OCI-LY7 (cell line): ENCODE data around the gene ACTR3. TPM values are rescaled to one million over a fixed set of nuclear protein-coding genes. Genes with fewer than 3 reads are reported as not detected.

Source experiments
- BruUV-seq: library from RNA; stranded (reverse); fragments of 400-500 nt; replicated peaks from 2 replicates; lab custom pipeline; 2021; lab: Mats Ljungman, UMichigan
- CTCF ChIA-PET: fragments of 300-600 bp; sonication (Branson Sonifier 250); formaldehyde crosslinking; loops from one replicate; lab custom pipeline; 2022; ENCODE audit warnings: antibody characterized with exemption; ENCODE audit not compliant: unreplicated experiment; lab: Charles Lee
- POLR2A ChIA-PET: fragments of 300-600 bp; sonication (Branson Sonifier 250); formaldehyde crosslinking; loops from one replicate; lab custom pipeline; 2022; ENCODE audit warnings: antibody characterized with exemption; lab: Charles Lee
- DNase-seq: peaks from one replicate; pipeline ENCODE4 v3.0.0-alpha.2; 2015; ENCODE audit warnings: low spot score
- H2AFZ ChIP-seq: fragments of 200-600 bp; sonication (generic), shearing (Covaris generic); 2 replicates; pipeline ENCODE4 v1.6.1; 2014; ENCODE audit warnings: mild to moderate bottlenecking, antibody characterized with exemption, low read length, moderate library complexity
- H3K27ac ChIP-seq: fragments of 200-600 bp; sonication (generic); 2 replicates; pipeline ENCODE4 v1.5.1; 2014; ENCODE audit warnings: mixed run types, low read depth, mild to moderate bottlenecking, moderate library complexity, low read length, inconsistent platforms; ENCODE audit not compliant: poor library complexity, severe bottlenecking
- H3K36me3 ChIP-seq: fragments of 200-600 bp; sonication (generic); 2 replicates; pipeline ENCODE4 v1.6.1; 2014; ENCODE audit warnings: mild to moderate bottlenecking, antibody characterized with exemption, low read length, moderate library complexity, mixed read lengths; ENCODE audit not compliant: insufficient read depth
- H3K4me1 ChIP-seq: fragments of 200-600 bp; sonication (generic); 2 replicates; pipeline ENCODE4 v1.5.1; 2014; ENCODE audit warnings: mild to moderate bottlenecking, low read length; ENCODE audit not compliant: insufficient read depth, poor library complexity, severe bottlenecking
- H3K4me2 ChIP-seq: fragments of 200-600 bp; sonication (generic); 2 replicates; pipeline ENCODE4 v1.6.1; 2014; ENCODE audit warnings: mild to moderate bottlenecking, low read length
- H3K4me3 ChIP-seq: fragments of 200-600 bp; sonication (generic); 2 replicates; pipeline ENCODE4 v1.5.1; 2014; ENCODE audit warnings: mild to moderate bottlenecking, low read depth, low read length; ENCODE audit not compliant: poor library complexity, severe bottlenecking
- H3K79me2 ChIP-seq: fragments of 200-600 bp; sonication (generic); 2 replicates; pipeline ENCODE4 v1.6.1; 2016; ENCODE audit warnings: low read depth, mild to moderate bottlenecking, low read length, moderate library complexity, mixed read lengths; ENCODE audit not compliant: insufficient read depth
- H3K9me2 ChIP-seq: fragments of 200-600 bp; sonication (generic); 2 replicates; pipeline ENCODE4 v1.6.1; 2016; ENCODE audit warnings: mild to moderate bottlenecking, low read length, mixed read lengths; ENCODE audit not compliant: insufficient read depth
- H3K9me3 ChIP-seq: fragments of 200-600 bp; sonication (generic); 2 replicates; pipeline ENCODE4 v1.6.1; 2014; ENCODE audit warnings: mild to moderate bottlenecking, mixed run types, low read length, mixed read lengths
- H4K20me1 ChIP-seq: fragments of 200-600 bp; sonication (generic); 2 replicates; pipeline ENCODE4 v1.6.1; 2014; ENCODE audit warnings: mild to moderate bottlenecking, antibody characterized with exemption, low read length, moderate library complexity, mixed read lengths; ENCODE audit not compliant: insufficient read depth
- EZH2phosphoT487 ChIP-seq: fragments of 200-600 bp; sonication (generic); IDR thresholded peaks from 2 replicates; pipeline ENCODE4 v1.6.1; 2018; ENCODE audit warnings: low read depth, borderline replicate concordance, mild to moderate bottlenecking, mixed run types, antibody characterized with exemption, low read length, moderate library complexity, mixed read lengths
- intact Hi-C: fragments of 100-400 bp; cut with micrococcal nuclease; formaldehyde crosslinking; loops from one replicate; pipeline ENCODE4 v1.10.0; 2022; ENCODE audit not compliant: unreplicated experiment
- total RNA-seq, 2 experiments: library from RNA; depleted of rRNA in 1 of 2; stranded (reverse); fragments of >200 nt in 1 of 2; shearing (Covaris generic) in 1 of 2; gene quantifications; 2 replicates each; pipeline ENCODE4 v1.2.3, GENCODE V29; 2014 to 2022
- TF ChIP-seq, protein P1 (sequence below): fragments of 200-600 bp; sonication (generic); conservative IDR thresholded peaks from 2 replicates; pipeline ENCODE4 v1.5.1; 2014; ENCODE audit warnings: mild to moderate bottlenecking, antibody characterized with exemption, low read length, moderate library complexity, mixed read lengths

Gene ACTR3
- total RNA-seq, 2 experiments from 2014 or later: 192 to 320 TPM

DNA sequence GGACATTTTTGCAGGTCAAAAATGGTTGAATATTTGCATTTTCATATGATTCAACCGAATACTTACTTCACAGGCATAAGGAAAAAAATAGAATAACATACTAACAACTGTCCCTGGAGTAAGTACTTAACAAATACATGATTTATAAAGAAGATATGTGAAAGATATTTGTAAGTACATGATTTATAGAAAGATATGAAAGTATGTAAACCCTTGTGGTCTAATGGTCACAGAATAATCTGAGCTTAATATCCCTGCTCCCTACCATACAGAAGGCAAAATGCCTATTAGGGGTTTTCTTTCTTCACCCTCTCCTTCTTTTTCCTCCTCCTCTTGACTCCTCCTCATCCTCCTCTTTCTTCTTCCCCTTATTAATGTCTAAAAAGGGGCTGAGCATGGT is 20.6 kb upstream of the ACTR3 start:
- Histone ChIP-seq H3K79me2 (no peaks in the 10 kb centered on the region), H3K4me2 (peak overlapping the region; percentile 50; the same call in 1 of the 2 replicates), H3K4me1 (peaks cover 62% of the 10 kb centered on the region), H3K9me2 (no peaks in the 10 kb centered on the region), H2AFZ (peak overlapping the region; percentile 66; the same call in 1 of the 2 replicates), H3K27ac (peak overlapping the region; percentile 5), H3K9me3 (no peaks in the 10 kb centered on the region), H3K4me3 (no peak overlapping the region), H3K36me3 (peaks cover 9% of the 10 kb centered on the region), H4K20me1 (no peaks in the 10 kb centered on the region)
- no TSS peak for BruUV-seq
- intact Hi-C loops: loop anchor here (10.0 kb wide), 1 partner anchor 694 kb away; the partner anchor contains the start of gene PSD4
- CTCF ChIA-PET: no interaction called here
- no peak for TF ChIP-seq EZH2phosphoT487
- TF ChIP-seq, protein P1, sequence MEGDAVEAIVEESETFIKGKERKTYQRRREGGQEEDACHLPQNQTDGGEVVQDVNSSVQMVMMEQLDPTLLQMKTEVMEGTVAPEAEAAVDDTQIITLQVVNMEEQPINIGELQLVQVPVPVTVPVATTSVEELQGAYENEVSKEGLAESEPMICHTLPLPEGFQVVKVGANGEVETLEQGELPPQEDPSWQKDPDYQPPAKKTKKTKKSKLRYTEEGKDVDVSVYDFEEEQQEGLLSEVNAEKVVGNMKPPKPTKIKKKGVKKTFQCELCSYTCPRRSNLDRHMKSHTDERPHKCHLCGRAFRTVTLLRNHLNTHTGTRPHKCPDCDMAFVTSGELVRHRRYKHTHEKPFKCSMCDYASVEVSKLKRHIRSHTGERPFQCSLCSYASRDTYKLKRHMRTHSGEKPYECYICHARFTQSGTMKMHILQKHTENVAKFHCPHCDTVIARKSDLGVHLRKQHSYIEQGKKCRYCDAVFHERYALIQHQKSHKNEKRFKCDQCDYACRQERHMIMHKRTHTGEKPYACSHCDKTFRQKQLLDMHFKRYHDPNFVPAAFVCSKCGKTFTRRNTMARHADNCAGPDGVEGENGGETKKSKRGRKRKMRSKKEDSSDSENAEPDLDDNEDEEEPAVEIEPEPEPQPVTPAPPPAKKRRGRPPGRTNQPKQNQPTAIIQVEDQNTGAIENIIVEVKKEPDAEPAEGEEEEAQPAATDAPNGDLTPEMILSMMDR: peak; percentile 21; the same call in 1 of the 2 replicates
- no peak for DNase-seq
- POLR2A ChIA-PET: no interaction called here

DNA sequence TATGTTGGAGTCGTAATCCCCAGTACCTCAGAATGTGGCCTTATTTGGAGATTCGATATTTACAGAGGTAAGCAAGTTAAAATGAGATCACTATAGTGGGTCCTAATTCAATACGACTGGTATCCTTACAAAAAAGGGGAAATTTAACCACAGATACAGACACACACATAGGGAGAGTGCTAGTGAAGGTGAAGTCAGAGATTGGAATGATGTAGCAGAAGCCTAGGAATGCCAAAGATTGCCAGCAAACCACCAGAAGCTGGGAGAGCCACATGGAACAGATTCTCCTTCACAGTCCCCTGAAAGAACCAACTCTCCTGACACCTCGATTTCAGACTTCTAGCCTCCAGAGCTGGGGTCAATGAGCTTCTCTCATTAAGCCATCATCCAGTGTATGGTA is 17.7 kb upstream of the ACTR3 start:
- Histone ChIP-seq H4K20me1 (no peaks in the 10 kb centered on the region), H3K36me3 (peaks cover 9% of the 10 kb centered on the region), H3K4me1 (peaks cover 46% of the 10 kb centered on the region), H3K79me2 (no peaks in the 10 kb centered on the region), H3K4me3 (no peak overlapping the region), H3K9me2 (no peaks in the 10 kb centered on the region), H3K4me2 (no peak overlapping the region), H3K9me3 (no peaks in the 10 kb centered on the region), H3K27ac (no peak overlapping the region), H2AFZ (no peak overlapping the region)
- BruUV-seq: no TSS peak
- CTCF ChIA-PET: interaction anchor here (0.9 kb wide), 1 partner anchor 77 kb away, joined by 3 read pairs; no protein-coding TSS in a partner anchor
- POLR2A ChIA-PET: interaction anchor here (0.6 to 2.4 kb wide), 6 partner anchors 14 to 116 kb away, joined by 3 to 8 read pairs (median 4); partner anchors contain the start of gene SLC35F5
- no peak for DNase-seq
- intact Hi-C loops: no loop called here
- no peak for TF ChIP-seq EZH2phosphoT487
- TF ChIP-seq, protein P1: no peak

DNA sequence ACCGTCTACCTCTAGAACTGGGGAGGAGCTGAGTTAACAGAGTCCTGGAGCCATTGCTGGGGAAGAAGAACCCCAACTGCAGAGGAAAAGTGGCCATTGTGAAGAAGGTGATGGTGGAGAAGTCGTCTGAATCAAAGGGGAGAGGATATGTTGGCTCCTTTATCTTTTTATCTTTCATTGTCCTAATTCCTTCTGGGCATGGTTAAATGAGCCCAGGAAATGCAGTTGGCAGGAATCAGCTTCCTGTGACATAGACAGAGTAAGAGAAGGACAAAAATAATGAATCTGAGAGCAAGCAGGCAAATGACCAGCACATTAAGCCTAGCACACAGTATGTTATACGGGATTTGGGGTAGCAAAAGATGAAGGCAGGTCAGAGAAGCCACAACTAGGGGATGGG is 16.0 kb upstream of the ACTR3 start:
- Histone ChIP-seq H3K79me2 (no peaks in the 10 kb centered on the region), H3K4me3 (no peak overlapping the region), H3K27ac (no peak overlapping the region), H3K9me2 (no peaks in the 10 kb centered on the region), H3K9me3 (no peaks in the 10 kb centered on the region), H3K4me2 (peak overlapping the region; percentile 5; the same call in 1 of the 2 replicates), H4K20me1 (no peaks in the 10 kb centered on the region), H2AFZ (no peak overlapping the region), H3K36me3 (peaks cover 16% of the 10 kb centered on the region), H3K4me1 (peaks cover 39% of the 10 kb centered on the region)
- DNase-seq: no peak
- intact Hi-C loops: no loop called here
- ChIA-PET CTCF (no interaction called here), POLR2A (interaction anchor here (0.7 to 3.5 kb wide), 2 partner anchors 8 to 39 kb away, joined by 7 to 18 read pairs; no protein-coding TSS in a partner anchor)
- no peak for TF ChIP-seq EZH2phosphoT487
- TF ChIP-seq, protein P1: no peak
- BruUV-seq: no TSS peak
